Endothelial cell of umbilical vein (primary cell): ENCODE measurements around the gene NRM.
"Not testable (repeated sequence)": the region's sequence is repeated elsewhere in the genome, so short reads cannot be mapped to it uniquely, and the experiment has no call there.

Experiments used
- CTCF ChIP-seq, 2 donors: IDR thresholded peaks; 1 replicate in 1 of 2; 2 replicates in 1 of 2; pipeline ENCODE4 v1.5.1; 2011; ENCODE audit warnings: low read length in 2 of 2, mild to moderate bottlenecking in 2 of 2, moderate library complexity in 2 of 2, control low read depth in 1 of 2, inconsistent platforms in 1 of 2, low read depth in 1 of 2; ENCODE audit not compliant: insufficient read depth in 1 of 2; ENCODE audit errors: extremely low read depth in 1 of 2
- EZH2 ChIP-seq: IDR thresholded peaks from 2 replicates; pipeline ENCODE4 v1.6.1; 2012; ENCODE audit warnings: borderline replicate concordance, low read depth, mild to moderate bottlenecking, moderate library complexity, low read length, inconsistent platforms; ENCODE audit not compliant: severe bottlenecking
- FOS ChIP-seq: IDR thresholded peaks from 2 replicates; pipeline ENCODE4 v1.6.1; 2011; ENCODE audit warnings: mild to moderate bottlenecking, low read length, moderate library complexity, borderline replicate concordance; ENCODE audit not compliant: insufficient read depth
- GATA2 ChIP-seq: IDR thresholded peaks from 2 replicates; pipeline ENCODE4 v1.7.0; 2011; ENCODE audit warnings: low read depth, mild to moderate bottlenecking, moderate library complexity, mixed read lengths, low read length; ENCODE audit not compliant: insufficient read length, insufficient read depth
- JUN ChIP-seq: IDR thresholded peaks from 2 replicates; pipeline ENCODE4 v1.6.1; 2011; ENCODE audit warnings: borderline replicate concordance, low read depth; ENCODE audit not compliant: insufficient read length, insufficient read depth
- MAX ChIP-seq: IDR thresholded peaks from 2 replicates; pipeline ENCODE4 v1.6.1; 2011; ENCODE audit not compliant: insufficient read depth, insufficient read length
- MYC ChIP-seq: IDR thresholded peaks from one replicate; pipeline ENCODE4 v1.6.1; 2011; ENCODE audit warnings: mild to moderate bottlenecking, low read depth, low read length
- POLR2A ChIP-seq: IDR thresholded peaks from 2 replicates; pipeline ENCODE4 v1.6.1; 2012; ENCODE audit warnings: low read depth, mild to moderate bottlenecking, control low read depth, low read length
- POLR2AphosphoS5 ChIP-seq: IDR thresholded peaks from 2 replicates; pipeline ENCODE4 v1.6.1; 2012; ENCODE audit warnings: low read depth, mild to moderate bottlenecking, control low read depth, low read length, moderate library complexity; ENCODE audit not compliant: insufficient read depth

GRCh38 chr6:30723159-30723842 lies 32.5 kb upstream of the NRM start:
- not testable (repeated sequence) for TF ChIP-seq CTCF (IDR thresholded peaks at IDR 0.05; ENCODE audit: extremely low read depth in 1 of 2, insufficient read depth in 1 of 2, low read depth in 1 of 2, low read length in 2 of 2); MAX; POLR2AphosphoS5; JUN; EZH2; MYC; GATA2; FOS
- peak; percentile 39 for TF ChIP-seq POLR2A
